NCI-H774 (cell line): ENCODE measurements around the gene STRN4.

Source experiments
- DNase-seq: peaks from one replicate; lab custom pipeline; 2025; lab: John Stamatoyannopoulos, UW

STRN4 gene

DNA sequence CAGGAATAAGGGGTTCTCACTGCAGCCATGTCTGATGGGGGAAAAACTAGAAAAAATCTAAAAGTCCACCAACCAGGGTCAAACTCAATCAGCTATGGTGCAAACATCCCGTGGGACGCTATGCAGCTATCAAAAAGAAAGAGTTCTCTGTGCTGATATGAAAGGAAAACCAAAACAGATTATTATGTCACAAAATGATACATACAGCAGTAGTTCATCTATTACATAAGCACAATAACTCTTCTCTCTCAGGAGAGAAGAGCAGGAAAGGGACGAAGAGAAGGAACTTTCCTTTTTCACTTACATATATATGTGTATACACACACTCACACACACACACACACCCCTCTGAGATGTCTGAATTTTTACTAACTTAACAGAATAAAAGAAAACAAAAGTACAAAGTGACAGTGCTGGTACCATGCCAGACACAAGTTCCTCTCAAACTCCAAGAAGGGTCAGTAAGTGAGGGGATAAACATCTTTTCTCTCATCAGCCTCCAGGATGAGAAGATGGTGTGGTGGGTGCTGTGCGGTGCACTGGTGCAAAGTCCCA lies 3.2 kb downstream of the STRN4 start:
- no peak for DNase-seq

DNA sequence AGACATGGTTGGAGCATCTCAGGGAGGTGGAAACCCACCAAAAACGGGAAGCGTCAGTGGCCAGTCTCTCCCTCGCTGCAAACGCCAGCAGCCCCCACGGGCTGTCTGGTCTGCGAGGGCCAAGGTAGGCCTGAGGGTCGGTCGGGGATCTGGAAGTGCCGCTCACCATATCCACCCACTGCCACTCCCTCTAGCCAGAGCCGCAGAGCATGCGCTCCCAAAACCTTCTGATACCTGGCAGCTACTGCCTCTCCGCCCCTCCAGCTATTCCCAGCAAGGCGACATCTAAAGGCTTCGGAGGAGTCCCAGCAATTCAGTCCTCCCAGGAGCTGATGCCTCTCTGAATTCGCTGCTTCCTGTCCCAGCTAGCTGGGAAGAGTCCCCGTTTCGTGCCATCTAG lies 4.8 kb downstream of the STRN4 start:
- no peak for DNase-seq

- DNase-seq: no peak
Measured at GRCh38 chr19:46739290-46739771, 6.9 kb downstream of the STRN4 start.

DNA sequence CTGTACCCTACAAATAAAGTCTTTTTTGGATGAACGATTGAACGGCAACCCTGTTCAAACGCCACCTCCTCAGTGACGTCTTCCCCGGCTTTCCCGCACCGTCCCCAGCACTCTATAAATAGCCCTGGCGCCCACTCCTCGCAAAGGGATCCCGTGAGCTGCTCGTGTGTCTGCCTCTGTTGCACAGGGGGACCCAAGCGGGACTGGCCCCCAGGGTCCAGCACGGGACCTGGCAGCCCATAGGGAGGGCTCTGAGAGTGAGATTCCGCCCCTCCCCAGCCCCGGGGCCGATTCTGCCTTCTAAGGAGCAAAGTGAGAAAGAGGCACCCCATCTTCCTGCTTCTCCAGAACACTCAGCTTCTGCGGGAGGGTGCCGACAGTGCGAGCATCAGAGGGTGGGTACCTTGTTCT lies 8.5 kb downstream of the STRN4 start:
- no peak for DNase-seq

DNA sequence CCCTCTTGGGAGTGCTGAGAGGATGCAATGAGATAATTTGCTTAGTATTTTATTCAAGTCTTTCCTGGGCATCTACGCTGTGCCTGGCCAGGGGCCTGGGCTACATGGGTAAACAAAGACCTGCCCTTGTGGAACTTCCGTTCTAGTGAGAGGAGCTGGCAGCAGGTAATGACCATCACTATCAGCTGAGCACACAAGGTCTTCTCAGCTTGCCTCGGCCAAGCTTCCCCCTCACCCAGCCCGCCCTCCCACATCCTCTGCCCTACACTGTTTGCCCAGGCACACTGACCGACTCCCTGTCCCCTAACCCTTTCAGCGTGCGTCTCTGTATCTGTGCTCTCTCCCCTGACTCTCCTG lies 9.0 kb downstream of the STRN4 start:
- DNase-seq: no peak

- DNase-seq: no peak
Measured at GRCh38 chr19:46736531-46737297, 9.5 kb downstream of the STRN4 start.

DNA sequence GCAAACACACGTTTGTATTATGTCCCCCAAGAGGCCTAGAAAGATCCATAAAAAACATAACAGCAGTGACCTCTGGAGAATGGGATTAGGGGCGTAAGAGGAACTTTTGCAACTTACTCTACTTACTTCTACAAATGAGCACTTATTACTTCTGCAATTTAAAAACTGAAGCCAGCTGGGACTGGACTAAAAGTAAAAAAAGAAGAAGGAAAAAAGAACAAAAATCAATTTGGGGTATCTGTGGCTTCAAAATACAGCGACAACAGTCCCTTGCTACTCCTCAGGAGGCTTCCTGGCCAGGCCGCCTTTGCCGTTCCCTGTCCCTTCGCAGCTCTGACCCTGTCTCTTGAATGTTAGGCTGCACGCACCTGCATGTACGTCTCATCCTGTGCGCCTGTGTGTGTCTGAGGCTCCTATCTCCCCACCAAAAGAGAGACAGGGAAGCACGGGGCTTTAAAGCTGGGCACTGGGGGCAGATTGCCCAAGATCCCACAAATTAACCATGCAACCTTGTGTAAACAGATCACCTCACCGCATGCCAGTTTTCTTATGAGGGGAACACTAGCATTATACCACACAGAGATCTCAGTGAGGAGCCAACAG lies 12.5 kb downstream of the STRN4 start:
- DNase-seq: no peak

- DNase-seq: no peak
Measured at GRCh38 chr19:46732966-46733689, 13.1 kb downstream of the STRN4 start.

GRCh38 chr19:46732172-46732938 lies 13.9 kb downstream of the STRN4 start:
- no peak for DNase-seq

DNA sequence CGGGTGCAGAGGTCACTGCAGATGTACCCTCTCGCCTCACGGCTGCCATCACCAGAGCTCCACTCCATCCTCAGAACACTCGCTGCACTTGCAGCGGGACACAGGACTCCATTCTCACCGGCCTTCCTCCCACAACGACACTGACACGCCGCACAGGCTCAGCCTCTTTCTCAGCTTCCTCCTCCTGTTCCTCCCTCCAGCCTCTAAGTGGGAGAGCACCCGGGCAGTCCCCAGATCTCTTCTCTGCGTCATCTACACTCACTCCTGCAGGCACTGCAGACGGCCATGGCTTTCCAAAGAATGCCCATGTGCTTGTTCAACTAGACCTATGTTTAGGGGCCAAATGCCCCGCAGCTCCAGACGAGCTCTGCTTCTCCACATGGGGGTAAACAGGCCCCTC lies 14.7 kb downstream of the STRN4 start:
- no peak for DNase-seq

DNA sequence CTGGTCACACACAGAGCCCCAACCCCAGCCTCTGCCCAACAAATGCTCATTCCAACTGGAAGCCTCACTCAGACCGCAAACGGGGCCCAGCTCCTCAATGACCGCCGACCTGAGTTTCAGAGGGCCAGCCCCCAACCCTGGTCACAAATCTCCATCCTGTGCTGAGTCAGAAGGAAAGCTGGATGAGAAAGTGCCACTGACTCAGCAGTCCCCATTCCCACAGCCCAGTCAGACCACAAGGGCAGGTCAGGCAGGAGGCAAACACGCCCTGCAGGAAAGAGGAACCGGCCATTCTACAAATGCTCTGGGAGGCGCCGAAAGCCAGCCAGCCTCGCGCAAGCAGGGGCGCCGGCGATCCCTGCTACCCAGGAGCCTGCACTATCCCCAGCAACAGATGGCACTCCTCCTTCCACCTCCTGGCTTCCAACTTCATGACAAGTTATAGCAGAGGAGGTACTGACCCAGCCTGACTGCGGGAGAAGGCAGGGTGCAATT lies 15.2 kb downstream of the STRN4 start:
- DNase-seq: no peak

DNA sequence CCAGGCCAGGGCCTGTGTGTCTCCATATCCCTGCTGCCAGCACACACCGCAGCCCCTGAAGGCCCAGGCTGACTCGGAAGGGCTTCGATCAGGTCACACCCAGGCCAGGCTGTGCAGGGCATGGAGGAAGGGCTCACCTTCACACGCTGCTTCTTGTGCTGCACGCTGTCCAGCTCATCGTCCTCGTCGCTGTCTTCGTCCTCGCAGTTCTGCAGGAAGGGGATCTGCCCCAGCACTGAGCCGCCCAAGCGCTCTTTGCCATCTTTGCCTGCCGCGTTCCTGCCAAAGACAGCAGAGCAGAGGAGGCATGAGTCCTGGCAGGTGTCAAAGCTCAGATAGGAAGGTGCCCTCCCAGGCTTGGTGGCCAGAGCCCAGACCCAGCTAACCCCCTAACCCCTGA lies 15.7 kb downstream of the STRN4 start:
- no peak for DNase-seq

GRCh38 chr19:46730187-46730586 lies 16.1 kb downstream of the STRN4 start:
- DNase-seq: no peak

GRCh38 chr19:46729696-46730095 lies 16.6 kb downstream of the STRN4 start:
- DNase-seq: no peak

GRCh38 chr19:46728693-46729339 lies 17.4 kb downstream of the STRN4 start:
- DNase-seq: no peak

DNA sequence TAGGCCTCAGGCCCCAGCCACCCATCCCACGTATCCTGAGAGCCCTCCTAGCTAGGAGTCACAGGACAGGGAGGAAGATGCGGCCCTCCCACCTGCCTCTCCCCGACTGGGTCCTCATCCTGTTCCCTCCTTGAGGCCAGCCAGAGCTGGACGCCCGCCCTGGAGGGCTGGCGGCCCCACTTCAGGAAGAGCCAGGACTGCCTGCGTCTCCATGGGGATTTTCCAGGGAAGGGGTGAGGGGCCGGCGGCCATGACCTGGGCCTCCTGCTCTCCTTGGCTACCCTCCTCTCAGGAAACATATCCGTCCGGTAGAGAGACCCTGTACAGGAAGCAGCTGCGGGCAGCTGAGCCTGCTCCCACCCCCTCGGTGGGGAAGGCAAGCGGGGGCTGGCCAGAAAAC lies 18.0 kb downstream of the STRN4 start:
- DNase-seq: no peak

GRCh38 chr19:46727757-46728156 lies 18.5 kb downstream of the STRN4 start:
- DNase-seq: no peak

DNA sequence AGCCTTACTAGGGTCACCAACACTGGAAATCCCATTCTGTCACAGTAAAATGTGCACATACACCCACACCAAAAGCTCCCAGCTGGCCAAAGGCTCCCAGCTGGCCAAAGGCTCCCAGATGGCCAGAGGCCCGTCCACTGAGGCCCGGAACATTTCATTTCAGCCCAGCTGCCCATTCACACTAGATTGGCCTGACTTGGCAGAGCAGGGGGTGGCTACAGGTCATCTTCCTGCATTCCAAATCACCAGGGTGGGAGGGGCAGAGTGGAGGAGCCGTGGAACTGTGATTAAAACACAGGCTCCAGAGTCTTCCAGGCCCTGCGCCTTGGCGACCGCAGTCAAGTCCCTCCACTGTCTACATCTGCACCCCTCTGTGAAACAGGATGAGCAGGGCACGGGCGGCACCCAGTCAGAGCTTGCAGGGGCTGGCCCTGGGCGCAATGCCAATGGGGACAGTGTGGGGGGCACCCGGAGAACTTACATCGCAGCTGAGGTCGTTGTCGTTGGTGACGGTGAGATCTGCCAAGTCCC lies 19.2 kb downstream of the STRN4 start:
- DNase-seq: no peak

GRCh38 chr19:46726551-46726950 lies 19.7 kb downstream of the STRN4 start:
- DNase-seq: no peak

DNA sequence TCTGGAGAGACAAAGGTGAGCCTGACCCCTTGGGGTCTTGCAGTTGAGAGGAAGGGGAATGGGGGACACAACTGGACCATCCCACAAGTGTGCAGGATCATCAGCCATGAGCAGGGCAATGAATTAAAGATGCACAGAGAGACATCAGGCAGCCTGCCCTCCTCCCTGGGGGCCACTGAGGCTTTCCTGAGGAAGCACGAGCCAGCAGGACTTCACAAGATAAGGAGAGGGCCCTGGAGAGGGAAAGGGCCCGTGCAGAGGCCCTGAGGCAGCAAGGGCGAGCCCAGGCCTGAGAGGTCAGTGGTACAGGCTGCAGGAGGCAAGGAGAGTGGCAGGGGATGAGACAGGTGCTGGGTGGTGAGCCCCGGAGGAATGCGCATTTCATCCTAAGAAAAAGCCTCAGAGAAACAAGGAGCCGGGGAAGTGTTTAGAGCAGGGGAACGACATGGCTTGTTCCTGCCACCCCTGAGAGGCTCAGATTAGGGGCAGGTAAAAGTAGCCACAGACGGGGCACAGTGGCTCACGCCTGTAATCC lies 20.3 kb downstream of the STRN4 start:
- no peak for DNase-seq
